Activated T-cell treated with anti-CD3 and anti-CD28 coated beads, Interleukin-2, amount 50 U/mL, for 4 hours (primary cell): ENCODE results near the gene PHYH. TPM values are rescaled to one million over a fixed set of nuclear protein-coding genes. Genes with fewer than 3 reads are reported as not detected.
"Not testable (repeated sequence)": the region's sequence is repeated elsewhere in the genome, so short reads cannot be mapped to it uniquely, and the experiment has no call there.

ENCODE experiments used
- ATAC-seq, 2 donors: fragments of 200-7000 bp; cut with Tn5 transposase; one replicate each; pipeline ENCODE4 v1.10.0; 2021
- DNase-seq: peaks from one replicate; pipeline ENCODE4 v3.0.0-alpha.2; 2020
- H3K27me3 Mint-ChIP-seq: one replicate; pipeline ENCODE4 v1.8.0; 2021; ENCODE audit warnings: low read depth, mixed read lengths
- H3K36me3 Mint-ChIP-seq: one replicate; pipeline ENCODE4 v1.8.0; 2022; ENCODE audit warnings: mixed read lengths; ENCODE audit not compliant: insufficient read depth
- H3K4me1 Mint-ChIP-seq: one replicate; pipeline ENCODE4 v1.8.0; 2021; ENCODE audit warnings: low read depth, mixed read lengths
- H3K4me3 Mint-ChIP-seq: one replicate; pipeline ENCODE4 v1.8.0; 2021; ENCODE audit warnings: mild to moderate bottlenecking, moderate library complexity, mixed read lengths
- H3K9me3 Mint-ChIP-seq: one replicate; pipeline ENCODE4 v1.8.0; 2021; ENCODE audit warnings: mixed read lengths
- total RNA-seq, 3 donors: library from RNA; stranded (reverse); gene quantifications; one replicate each; pipeline ENCODE4 v1.2.1, GENCODE V29; 2021

Gene PHYH
- total RNA-seq, 3 donors from 2014 or later: 5.9 to 7.5 (median 6.0) TPM

- Mint-ChIP-seq H3K4me3 (no peak overlapping the region), H3K9me3 (no peaks in the 10 kb centered on the region), H3K27me3 (no peaks in the 10 kb centered on the region), H3K36me3 (peaks cover 27% of the 10 kb centered on the region), H3K4me1 (no peaks in the 10 kb centered on the region)
- ATAC-seq (no peak), DNase-seq (no peak)
Measured at GRCh38 chr10:13331646-13332045, 31.8 kb upstream of the PHYH start.

- not testable (repeated sequence) for H3K9me3 Mint-ChIP-seq, ATAC-seq, H3K4me3 Mint-ChIP-seq, H3K4me1 Mint-ChIP-seq, H3K27me3 Mint-ChIP-seq, DNase-seq
- H3K36me3 Mint-ChIP-seq: peaks cover 30% of the 10 kb centered on the region
Measured at GRCh38 chr10:13330980-13331379, 31.1 kb upstream of the PHYH start.

DNA sequence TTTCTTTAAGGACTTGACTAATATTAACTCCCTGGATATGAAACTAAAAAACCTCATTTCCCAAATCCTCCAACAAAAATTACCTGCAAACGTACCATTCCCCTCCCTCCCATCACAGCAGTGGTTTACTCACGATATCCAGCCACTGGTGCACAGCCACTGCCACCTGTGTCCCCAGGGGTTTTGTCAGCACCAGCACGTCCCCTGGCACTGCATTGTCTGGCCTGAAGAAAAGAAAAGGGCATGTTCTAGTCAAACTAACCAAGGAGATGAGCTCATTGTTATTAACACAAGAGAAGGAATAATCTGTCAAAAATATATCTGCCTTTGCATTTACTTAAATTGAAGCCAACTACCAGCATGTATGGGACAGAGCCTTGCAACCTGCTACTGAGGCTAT lies 29.7 kb upstream of the PHYH start:
- DNase-seq (no peak), ATAC-seq (no peak)
- Mint-ChIP-seq H3K4me1 (no peaks in the 10 kb centered on the region), H3K27me3 (no peaks in the 10 kb centered on the region), H3K4me3 (no peak overlapping the region), H3K9me3 (no peaks in the 10 kb centered on the region), H3K36me3 (peaks cover 40% of the 10 kb centered on the region)

GRCh38 chr10:13328613-13329012 lies 28.7 kb upstream of the PHYH start:
- H3K4me1 Mint-ChIP-seq: no peaks in the 10 kb centered on the region
- H3K36me3 Mint-ChIP-seq: peaks cover 44% of the 10 kb centered on the region
- H3K27me3 Mint-ChIP-seq: no peaks in the 10 kb centered on the region
- no peak overlapping the region for H3K4me3 Mint-ChIP-seq
- ATAC-seq (no peak), DNase-seq (no peak)
- no peaks in the 10 kb centered on the region for H3K9me3 Mint-ChIP-seq

DNA sequence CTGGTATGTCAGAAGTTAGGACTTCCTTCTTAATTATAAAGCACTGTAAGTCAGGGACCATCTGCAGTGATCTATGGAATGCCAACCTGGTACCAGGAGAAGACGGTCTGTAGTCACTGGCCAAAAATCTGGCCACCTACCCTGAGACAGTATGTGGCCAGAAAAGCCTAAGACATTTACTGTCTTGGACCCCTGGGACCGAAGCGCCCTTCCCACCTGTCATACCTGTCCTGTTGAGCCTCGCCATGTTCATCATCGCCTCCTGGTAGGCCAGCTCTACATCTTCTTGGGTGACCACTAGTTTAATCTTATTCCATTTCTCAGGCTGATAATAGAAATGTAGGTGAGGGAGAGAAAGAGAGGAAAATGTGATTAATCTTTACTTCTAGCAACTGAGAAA lies 28.3 kb upstream of the PHYH start:
- ATAC-seq (no peak), DNase-seq (no peak)
- Mint-ChIP-seq H3K9me3 (no peaks in the 10 kb centered on the region), H3K27me3 (no peaks in the 10 kb centered on the region), H3K4me1 (no peaks in the 10 kb centered on the region), H3K36me3 (peaks cover 43% of the 10 kb centered on the region), H3K4me3 (no peak overlapping the region)

DNA sequence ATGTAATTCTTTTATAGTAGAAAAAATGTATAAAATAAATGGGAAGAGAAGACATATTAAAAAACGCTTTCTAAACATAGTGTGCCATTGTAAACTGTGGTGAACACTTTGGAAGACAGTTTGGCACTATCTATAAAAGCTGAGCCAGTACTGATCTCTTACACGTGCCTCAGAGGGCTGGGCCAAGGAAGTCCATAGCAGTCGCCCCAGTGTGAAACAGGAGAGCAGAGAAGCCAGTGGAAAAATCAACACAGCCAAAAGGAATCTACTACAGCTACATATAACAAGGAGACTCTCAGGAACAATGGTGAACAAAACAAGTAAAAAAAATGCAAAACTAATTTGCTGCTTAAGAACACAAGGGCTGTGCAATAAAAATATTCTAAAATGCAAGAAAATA lies 27.7 kb upstream of the PHYH start:
- DNase-seq: no peak
- no peak for ATAC-seq
- no peaks in the 10 kb centered on the region for H3K9me3 Mint-ChIP-seq
- no peaks in the 10 kb centered on the region for H3K4me1 Mint-ChIP-seq
- H3K4me3 Mint-ChIP-seq: no peak overlapping the region
- no peaks in the 10 kb centered on the region for H3K27me3 Mint-ChIP-seq
- H3K36me3 Mint-ChIP-seq: peaks cover 46% of the 10 kb centered on the region

DNA sequence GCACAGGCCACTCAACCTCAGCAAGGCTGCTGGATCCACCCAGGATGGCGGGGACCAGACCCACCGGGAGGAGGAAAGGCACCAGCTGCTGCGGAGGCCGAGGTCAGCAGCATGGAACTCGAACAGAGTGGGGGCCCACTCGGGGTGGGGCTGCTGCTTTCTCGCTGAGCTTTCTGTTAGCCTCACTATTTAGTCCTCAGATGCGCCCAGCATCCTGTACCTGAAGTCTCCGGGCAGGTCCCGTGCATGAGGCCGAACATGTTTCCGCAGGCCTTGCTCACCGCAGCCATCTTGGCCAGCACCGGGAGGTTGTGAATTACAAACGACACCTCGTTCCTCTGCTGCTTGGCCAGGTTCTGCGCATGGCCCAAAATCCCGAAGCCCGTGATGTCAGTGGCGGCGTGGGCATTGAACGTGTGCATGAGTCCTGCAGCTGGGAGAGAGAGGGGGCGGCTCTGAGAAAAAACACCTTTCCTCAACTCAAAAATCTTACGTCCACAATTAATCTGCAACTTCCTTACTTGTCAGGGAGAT lies 22.8 kb upstream of the PHYH start:
- no peak overlapping the region for H3K4me3 Mint-ChIP-seq
- no peaks in the 10 kb centered on the region for H3K4me1 Mint-ChIP-seq
- no peak for DNase-seq
- no peak for ATAC-seq
- H3K36me3 Mint-ChIP-seq: peaks cover 31% of the 10 kb centered on the region
- H3K9me3 Mint-ChIP-seq: no peaks in the 10 kb centered on the region
- no peaks in the 10 kb centered on the region for H3K27me3 Mint-ChIP-seq

GRCh38 chr10:13321576-13321975 lies 21.7 kb upstream of the PHYH start:
- Mint-ChIP-seq H3K36me3 (peaks cover 31% of the 10 kb centered on the region), H3K9me3 (no peaks in the 10 kb centered on the region), H3K27me3 (no peaks in the 10 kb centered on the region), H3K4me3 (no peak overlapping the region), H3K4me1 (no peaks in the 10 kb centered on the region)
- ATAC-seq: no peak
- DNase-seq: no peak

GRCh38 chr10:13319166-13319565 lies 19.3 kb upstream of the PHYH start:
- Mint-ChIP-seq H3K36me3 (peaks cover 16% of the 10 kb centered on the region), H3K27me3 (no peaks in the 10 kb centered on the region), H3K9me3 (no peaks in the 10 kb centered on the region), H3K4me1 (no peaks in the 10 kb centered on the region), H3K4me3 (no peak overlapping the region)
- no peak for DNase-seq
- no peak for ATAC-seq

DNA sequence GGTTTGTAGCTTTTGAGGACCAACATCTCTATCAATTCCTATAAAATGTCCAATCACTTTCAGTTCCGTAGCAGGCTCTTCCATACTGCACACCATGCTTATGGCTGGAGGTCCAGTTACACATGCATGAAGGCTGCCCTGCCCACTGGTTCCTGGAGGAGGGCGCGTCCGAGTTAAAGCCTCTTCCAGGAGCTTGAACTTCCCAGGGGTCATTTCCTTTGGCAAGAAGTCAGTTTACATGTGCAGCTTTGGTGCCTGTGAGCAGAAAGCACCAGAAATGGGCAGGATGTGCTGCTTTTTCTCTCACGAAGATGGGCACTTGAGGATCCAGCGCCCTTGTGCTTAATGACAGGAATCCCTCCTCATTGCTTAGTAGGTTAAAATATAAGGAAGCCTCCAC lies 17.6 kb upstream of the PHYH start:
- Mint-ChIP-seq H3K27me3 (no peaks in the 10 kb centered on the region), H3K9me3 (no peaks in the 10 kb centered on the region), H3K36me3 (peaks cover 9% of the 10 kb centered on the region), H3K4me3 (no peak overlapping the region), H3K4me1 (no peaks in the 10 kb centered on the region)
- DNase-seq (no peak), ATAC-seq (no peak)

- H3K4me1 Mint-ChIP-seq: no peaks in the 10 kb centered on the region
- no peak for ATAC-seq
- H3K36me3 Mint-ChIP-seq: peaks cover 8% of the 10 kb centered on the region
- no peaks in the 10 kb centered on the region for H3K9me3 Mint-ChIP-seq
- H3K27me3 Mint-ChIP-seq: no peaks in the 10 kb centered on the region
- no peak for DNase-seq
- no peak overlapping the region for H3K4me3 Mint-ChIP-seq
Measured at GRCh38 chr10:13316635-13317311, 16.9 kb upstream of the PHYH start.

DNA sequence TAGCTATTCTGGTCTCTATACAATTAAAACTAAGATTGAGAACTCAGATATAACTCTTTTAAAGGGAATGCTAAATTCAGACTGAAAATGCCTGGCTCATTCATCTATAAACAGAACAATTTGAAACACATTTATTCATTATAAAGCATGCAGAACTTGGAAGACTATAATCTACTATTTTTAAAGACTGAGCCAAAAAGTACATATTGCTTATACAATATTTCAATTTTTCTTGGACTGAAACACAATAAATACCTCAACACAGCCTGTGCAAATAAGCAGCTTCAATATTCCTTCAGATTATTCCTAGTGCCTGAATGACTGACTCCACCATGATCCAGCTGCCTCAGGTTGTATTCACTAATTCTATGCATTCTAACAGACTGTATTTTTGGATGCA lies 15.5 kb upstream of the PHYH start:
- H3K9me3 Mint-ChIP-seq: no peaks in the 10 kb centered on the region
- peaks cover 4% of the 10 kb centered on the region for H3K36me3 Mint-ChIP-seq
- ATAC-seq (no peak), DNase-seq (no peak)
- H3K4me3 Mint-ChIP-seq: no peak overlapping the region
- H3K27me3 Mint-ChIP-seq: no peaks in the 10 kb centered on the region
- no peaks in the 10 kb centered on the region for H3K4me1 Mint-ChIP-seq

- ATAC-seq: no peak
- Mint-ChIP-seq H3K36me3 (peaks cover 3% of the 10 kb centered on the region), H3K4me1 (no peaks in the 10 kb centered on the region), H3K9me3 (no peaks in the 10 kb centered on the region), H3K4me3 (no peak overlapping the region), H3K27me3 (no peaks in the 10 kb centered on the region)
- DNase-seq: no peak
Measured at GRCh38 chr10:13311177-13311575, 11.3 kb upstream of the PHYH start.

GRCh38 chr10:13310518-13311176 lies 10.8 kb upstream of the PHYH start:
- Mint-ChIP-seq H3K27me3 (no peaks in the 10 kb centered on the region), H3K4me3 (no peak overlapping the region), H3K9me3 (no peaks in the 10 kb centered on the region), H3K4me1 (no peaks in the 10 kb centered on the region), H3K36me3 (peaks cover 6% of the 10 kb centered on the region)
- DNase-seq: no peak
- ATAC-seq: no peak

DNA sequence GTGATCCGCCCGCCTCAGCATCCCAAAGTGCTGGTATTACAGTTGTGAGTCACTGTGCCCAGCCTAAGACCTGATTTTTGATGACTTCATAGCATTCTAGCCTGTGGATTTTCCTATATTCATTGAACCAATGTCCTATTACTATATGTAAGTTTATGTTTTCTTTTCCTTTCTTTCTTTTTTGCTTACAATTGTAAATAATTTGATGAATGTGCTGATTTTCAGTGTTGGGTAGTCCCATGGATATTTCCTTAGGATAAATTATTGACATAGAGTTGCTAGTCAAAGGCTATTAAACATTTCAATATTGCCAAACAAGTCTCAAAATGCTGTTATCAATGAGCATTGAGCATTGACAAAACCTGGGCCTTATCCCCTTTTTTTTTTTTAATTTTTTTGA lies 9.9 kb upstream of the PHYH start:
- no peak for ATAC-seq
- no peak overlapping the region for H3K4me3 Mint-ChIP-seq
- peaks cover 6% of the 10 kb centered on the region for H3K36me3 Mint-ChIP-seq
- no peaks in the 10 kb centered on the region for H3K27me3 Mint-ChIP-seq
- H3K9me3 Mint-ChIP-seq: no peaks in the 10 kb centered on the region
- no peak for DNase-seq
- H3K4me1 Mint-ChIP-seq: no peaks in the 10 kb centered on the region
